Left forelimb (tissue), 1 donor: Measurements from ENCODE around the gene BNC1.
"Not testable (repeated sequence)": the region's sequence is repeated elsewhere in the genome, so short reads cannot be mapped to it uniquely, and the experiment has no call there.

ENCODE experiments used
- DNase-seq: peaks from one replicate; pipeline ENCODE4 v3.0.0-alpha.2; 2018; ENCODE audit warnings: low spot score

Gene BNC1

GRCh38 chr15:83292317-83292716 lies 7.9 kb upstream of the BNC1 start:
- DNase-seq = no peak

GRCh38 chr15:83290236-83290635 lies 5.8 kb upstream of the BNC1 start:
- DNase-seq = no peak

GRCh38 chr15:83289160-83289559 lies 4.7 kb upstream of the BNC1 start:
- no peak for DNase-seq

GRCh38 chr15:83288381-83288801 lies 3.9 kb upstream of the BNC1 start:
- no peak for DNase-seq

- DNase-seq = no peak
These were observed 3.1 kb upstream of the BNC1 start for GRCh38 chr15:83287541-83288027.

GRCh38 chr15:83285979-83286553 lies 1.6 kb upstream of the BNC1 start:
- DNase-seq = no peak

GRCh38 chr15:83285284-83285978 lies 967 bp upstream of the BNC1 start:
- no peak for DNase-seq

- no peak for DNase-seq
These were observed 478 bp downstream of the BNC1 start for GRCh38 chr15:83283813-83284558.

- no peak for DNase-seq
These were observed 1.2 kb downstream of the BNC1 start for GRCh38 chr15:83283138-83283812.

- DNase-seq = no peak
These were observed 1.7 kb downstream of the BNC1 start for GRCh38 chr15:83282776-83283137.

- no peak for DNase-seq
These were observed 2.3 kb downstream of the BNC1 start for GRCh38 chr15:83282141-83282540.

- no peak for DNase-seq
These were observed 6.3 kb downstream of the BNC1 start for GRCh38 chr15:83278191-83278590.

- DNase-seq = no peak
These were observed 7.8 kb downstream of the BNC1 start for GRCh38 chr15:83276661-83277060.

- no peak for DNase-seq
These were observed 9.1 kb downstream of the BNC1 start for GRCh38 chr15:83275412-83275811.

- DNase-seq = no peak
These were observed 14.3 kb downstream of the BNC1 start for GRCh38 chr15:83270176-83270575.

GRCh38 chr15:83268147-83268546 lies 16.3 kb downstream of the BNC1 start:
- DNase-seq = no peak

- no peak for DNase-seq
These were observed 21.7 kb downstream of the BNC1 start for GRCh38 chr15:83262594-83263315.

GRCh38 chr15:83262181-83262580 lies 22.3 kb downstream of the BNC1 start:
- not testable (repeated sequence) for DNase-seq

- no peak for DNase-seq
These were observed 33.7 kb downstream of the BNC1 start for GRCh38 chr15:83250781-83251180.

GRCh38 chr15:83249030-83249343 lies 35.5 kb downstream of the BNC1 start:
- no peak for DNase-seq

GRCh38 chr15:83248151-83249029 lies 36.1 kb downstream of the BNC1 start:
- DNase-seq = no peak
